Medulla oblongata (tissue), 1 donor: ENCODE measurements around the gene FGB.
"Not testable (repeated sequence)": the region's sequence is repeated elsewhere in the genome, so short reads cannot be mapped to it uniquely, and the experiment has no call there.

Experiments used
- DNase-seq: peaks from one replicate; pipeline ENCODE4 v3.0.0-alpha.2; 2015; ENCODE audit errors: extremely low spot score

Gene FGB

DNA sequence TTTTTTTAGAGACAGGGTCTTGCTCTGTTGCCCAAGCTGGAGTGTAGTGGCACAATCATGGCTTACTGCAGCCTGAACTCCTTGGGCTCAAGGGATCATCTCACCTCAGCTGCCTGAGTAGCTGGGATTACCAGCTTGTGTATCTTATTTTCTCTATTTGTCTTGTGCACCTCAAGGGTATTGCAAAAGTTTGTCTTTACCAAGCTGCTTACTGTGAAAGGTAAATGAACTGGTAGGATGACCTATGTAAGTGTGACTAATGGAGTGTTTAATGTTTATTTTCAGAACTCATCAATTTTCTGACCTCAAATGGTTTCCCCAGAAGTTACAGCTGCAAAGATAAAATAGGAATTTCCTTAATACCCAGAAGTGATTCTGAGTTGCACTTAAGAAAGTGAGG, 33.0 kb downstream of the FGB start:
- DNase-seq: no peak

DNA sequence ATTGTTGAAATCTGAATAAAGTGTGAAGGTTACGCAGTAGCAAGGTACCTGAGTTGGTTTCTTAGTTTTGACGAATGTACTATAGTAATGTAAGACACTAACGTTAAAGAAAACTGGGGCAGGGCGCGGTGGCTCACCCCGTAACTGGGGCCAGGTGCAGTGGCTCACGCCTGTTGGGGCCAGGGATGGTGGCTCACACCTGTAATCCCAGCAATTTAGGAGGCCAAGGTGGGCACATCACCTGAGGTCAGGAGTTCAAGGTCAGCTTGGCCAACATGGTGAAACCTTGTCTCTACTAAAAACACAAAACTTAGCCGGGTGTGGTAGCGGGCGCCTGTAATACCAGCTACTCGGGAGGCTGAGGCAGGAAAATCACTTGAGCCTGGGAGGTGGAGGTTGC, 34.5 kb downstream of the FGB start:
- not testable (repeated sequence) for DNase-seq

DNA sequence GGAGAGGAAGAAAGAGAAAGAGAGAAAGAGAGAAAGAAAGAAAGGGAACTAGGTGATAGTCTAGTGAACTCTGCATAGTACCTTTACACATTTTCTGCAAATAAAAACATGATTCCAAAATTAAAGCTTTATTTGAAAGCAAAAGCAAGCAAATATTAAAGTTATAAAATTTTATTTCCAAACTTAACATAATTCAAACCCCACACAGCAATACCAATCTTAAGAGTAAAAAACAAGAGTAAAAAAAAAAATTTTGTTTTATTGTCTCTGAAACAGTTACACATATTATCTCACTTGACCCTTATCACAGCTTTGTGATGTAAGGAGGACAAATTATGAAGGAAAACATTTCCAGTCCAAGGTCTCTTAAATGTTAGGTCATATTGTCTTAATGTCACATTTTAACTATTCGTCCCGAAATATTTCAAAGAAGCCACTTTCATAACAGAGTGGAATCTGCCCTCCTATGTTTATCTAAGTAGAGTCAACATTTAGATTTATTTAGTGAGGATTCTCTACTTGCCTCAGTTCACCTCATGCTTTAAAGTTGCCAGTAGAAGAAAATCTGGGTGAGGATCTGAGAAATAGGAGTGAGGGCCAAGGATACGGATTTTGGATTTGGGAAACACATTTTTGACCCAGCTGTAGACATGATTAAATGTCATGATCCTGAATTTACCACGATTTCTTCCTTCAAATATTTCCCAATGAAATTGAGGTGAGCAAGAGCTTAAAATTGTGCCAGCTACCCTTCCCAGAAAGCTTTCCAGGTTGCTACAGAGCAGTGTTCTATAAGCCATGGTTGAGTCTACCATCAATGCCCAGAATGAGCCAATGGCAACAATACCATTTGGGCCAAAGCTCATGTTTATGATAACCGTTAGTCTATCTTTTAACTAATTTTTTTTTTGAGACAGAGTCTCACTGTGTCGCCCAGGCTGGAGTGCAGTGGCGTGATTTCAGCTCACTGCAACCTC, 35.3 kb downstream of the FGB start:
- DNase-seq: no peak

DNA sequence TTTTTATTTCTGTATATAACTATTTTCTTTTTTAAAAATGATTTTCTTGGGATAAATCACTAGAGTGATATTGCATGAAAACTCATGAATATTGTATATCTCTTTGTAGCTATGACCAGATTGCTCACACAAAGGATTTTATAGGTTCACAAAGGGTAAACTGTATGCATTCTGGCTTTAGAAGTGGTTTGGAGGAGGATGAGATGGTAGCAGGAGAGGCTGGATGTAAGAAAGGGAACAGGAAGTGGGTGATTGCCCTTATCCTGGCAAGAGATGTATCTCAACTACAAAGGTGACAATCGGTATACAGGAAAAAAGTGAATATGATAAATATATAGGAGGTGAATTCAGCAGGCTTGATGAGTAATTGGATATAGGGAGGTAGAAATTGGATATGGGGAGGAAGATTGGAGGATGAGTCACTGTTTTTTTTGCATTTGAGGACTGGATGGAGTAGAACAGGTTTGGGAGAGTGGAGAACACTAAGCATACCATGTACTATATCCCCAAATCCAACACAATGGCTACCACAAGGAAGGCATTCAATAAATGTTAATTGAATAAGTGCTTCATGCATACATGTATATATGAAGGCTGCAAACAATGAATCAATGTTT, 39.7 kb downstream of the FGB start:
- no peak for DNase-seq

DNA sequence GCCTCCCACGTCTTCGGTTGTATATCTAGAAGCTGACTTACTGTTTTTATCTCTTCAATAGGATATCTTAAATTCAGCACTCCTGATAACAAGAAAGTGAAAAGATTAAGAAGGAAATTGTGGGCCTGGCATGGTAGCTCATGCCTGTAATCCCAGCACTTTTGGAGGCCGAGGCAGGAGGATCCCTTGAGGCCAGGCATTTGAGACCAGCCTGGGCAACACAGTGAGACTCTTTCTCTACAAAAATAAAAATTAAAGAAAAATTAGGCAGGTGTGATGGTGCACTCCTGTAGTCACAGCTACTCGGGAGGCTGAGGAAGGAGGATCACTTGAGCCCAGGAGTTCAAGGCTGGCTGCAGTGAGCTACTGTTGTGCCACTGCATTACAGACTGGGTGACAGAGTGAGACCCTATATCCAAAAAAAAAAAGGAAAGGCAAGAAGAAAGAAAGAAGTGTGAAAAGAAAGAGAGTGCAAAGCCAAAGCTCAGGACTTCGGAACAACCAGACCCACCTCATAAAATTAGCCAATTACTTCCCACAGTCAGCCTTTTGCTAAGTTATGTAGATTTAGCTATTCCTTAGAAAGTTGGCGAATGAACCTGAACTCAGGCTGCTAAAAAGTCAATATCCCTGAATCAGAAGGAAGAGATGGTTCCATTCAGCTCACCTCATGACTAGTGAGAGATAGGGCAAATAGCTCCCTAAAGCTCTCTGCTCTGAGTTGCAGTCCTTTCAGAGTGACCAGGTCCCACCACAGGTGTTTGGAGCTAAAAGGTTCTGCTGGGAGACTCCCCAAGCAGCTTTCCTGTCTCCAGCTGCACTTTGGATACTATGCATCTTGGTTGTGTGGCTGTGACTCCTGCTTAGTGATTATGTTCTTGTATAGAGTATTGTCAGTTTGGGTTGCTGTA, 40.5 kb downstream of the FGB start:
- DNase-seq: no peak

DNA sequence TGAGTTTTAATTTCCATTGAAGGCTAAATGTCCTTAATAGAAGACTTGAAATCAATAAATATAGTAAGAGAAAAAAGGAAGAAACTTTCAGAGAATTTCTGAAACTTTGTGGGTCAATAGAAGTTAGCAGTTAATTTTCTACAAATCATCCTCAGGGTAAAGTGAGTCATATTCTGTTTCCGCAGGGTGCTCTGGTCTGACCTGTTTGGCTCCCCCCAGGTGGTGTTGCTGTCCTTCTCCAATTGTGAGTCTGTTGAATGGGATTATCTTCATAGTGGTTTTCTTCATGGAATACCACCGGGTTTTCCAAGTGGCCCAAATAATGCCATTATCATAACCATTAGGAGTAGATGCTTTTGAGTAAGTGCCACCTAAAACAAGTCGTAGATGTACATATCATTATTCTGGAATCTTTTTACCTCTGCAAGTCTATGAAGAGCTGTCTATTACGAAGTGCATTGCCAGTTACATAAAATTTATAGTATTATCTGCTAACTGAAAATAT, 41.9 kb downstream of the FGB start:
- DNase-seq: no peak

DNA sequence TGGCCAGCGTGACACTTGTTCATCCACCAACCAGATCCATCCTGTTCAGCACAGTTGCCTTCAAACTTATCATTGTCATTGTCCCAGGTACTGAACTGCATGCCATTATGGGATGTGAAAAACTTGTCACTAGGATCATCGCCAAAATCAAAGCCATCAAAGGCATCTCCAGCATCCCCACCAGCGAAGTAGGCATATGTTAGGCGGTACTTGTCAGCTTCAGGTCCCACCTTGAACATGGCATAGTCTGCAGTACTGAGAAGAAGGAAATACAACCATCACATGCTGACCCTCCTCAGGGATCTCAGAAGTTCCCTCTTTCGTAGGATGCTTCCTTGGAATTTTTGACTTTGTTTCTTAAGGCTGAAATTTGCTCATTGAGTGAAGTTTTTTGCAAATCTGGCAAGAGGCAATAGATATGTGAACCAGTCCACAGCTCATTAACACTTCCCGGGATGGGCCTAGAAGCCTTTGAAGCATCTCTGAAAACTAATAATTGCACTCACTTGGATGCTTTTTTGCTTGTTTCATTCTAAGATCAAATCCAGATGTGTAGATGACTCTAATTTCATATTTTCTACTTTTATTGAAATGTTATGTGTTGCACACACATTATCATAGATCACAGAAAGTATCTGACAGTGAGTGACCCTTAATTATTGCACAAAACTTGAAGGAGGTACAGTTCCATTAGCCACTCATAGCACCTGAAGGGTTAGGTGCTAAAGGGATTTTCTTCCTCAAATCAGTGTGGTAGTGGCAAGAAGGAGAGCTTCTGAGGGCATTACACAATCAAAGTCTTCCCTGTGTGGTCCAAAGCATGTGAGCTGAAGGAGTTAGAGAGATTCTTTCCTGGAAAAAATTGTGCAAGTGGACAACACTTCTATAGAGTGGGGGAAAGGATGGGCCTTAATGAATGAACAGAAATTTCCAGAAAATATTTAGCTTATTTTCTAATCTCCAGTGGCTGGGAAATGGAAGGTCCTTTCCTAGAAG, 44.2 kb downstream of the FGB start:
- no peak for DNase-seq

DNA sequence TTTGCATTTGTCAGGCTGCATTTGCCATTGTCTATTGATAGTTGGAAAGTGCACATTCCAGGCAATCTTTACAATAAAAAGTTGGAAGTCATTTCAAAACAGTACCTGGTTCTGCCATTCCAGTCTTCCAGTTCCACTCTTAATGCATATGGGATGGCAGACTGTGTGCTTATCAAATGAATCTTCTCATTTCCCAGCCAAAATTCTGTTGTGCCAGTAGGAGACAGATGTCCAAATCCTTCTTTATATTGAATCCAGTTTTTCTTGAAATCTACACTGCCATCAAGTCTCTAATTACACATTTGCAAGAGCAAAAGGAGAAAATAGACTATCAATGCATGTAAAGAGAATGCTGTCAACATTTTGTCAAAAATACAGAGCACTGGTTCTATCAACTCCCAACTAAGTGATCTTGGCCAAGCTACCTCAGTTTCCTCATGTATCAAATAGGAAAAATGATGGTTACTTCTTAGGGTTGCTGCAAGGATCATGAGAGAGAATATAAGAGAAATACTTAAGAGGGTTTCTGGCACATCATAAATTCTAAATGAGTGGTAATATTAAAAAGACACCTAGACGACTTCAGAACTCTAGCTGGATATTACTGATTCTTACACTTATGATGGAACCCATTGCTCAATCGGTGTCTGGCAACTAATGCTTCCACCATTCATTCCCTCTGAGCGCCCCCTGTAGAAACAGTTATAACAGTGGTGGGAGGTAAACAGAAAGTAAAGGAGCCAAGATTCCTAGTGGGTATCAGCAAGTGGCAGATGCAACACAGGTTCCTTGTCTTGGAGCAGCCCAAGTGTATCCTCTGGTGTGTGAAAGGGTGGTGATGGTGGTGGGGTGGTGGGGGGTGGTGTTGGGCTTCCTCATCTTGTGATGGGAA, 45.8 kb downstream of the FGB start:
- DNase-seq: no peak

DNA sequence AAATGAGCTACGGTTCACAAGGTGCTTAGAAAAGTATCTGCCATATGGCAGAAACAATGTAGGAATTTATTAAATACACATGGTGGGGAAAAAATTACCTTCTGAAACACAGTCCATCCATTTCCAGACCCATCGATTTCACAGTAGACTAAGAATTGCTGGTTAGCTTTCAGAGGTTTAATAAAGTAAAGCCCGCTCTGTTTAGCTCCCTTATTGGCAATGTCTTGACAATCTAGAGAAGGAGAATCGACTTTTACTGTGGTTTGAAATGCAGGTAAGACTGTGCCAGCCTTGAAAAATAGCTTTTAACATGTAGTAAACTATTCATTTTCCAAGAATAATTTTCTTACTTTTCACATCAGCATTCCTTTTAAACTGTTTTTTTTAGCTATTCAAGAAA, 46.7 kb downstream of the FGB start:
- no peak for DNase-seq

DNA sequence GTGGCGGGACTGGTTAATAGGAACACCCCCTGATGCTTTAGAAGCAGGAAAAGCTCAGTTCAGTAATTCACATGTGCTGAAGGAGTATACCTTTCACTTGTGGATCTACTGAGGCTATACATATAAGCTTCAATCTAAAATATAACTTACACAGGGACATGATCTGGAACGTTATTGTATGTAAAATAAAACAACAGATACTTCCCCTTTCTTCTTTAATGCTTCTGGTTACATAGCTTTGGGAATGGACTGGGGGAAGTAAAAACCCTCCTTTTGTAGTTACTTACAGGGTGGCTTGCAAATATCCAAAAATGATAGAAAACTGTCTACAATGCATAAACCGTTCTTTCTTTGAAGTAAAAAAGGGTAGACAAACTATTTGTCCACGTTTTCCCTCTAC, 47.8 kb downstream of the FGB start:
- DNase-seq: no peak

DNA sequence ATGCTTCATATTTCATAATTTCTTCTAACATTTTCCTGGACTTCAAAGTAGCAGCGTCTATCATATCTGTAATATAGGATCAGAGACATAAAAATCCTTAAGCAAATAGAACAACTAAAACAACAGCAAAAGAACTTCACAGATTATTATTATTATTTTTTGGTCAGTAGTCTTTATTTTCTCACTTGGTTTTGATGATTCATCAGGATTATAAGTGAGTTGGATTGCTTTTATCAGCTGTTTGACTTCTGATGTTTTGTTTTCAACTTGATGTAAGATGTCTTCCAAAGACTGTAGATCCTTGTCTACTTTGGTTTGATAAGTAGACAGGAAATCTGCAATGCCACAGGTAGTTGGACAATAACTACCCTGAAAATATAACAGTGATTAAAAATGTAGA, 49.0 kb downstream of the FGB start:
- DNase-seq: no peak

DNA sequence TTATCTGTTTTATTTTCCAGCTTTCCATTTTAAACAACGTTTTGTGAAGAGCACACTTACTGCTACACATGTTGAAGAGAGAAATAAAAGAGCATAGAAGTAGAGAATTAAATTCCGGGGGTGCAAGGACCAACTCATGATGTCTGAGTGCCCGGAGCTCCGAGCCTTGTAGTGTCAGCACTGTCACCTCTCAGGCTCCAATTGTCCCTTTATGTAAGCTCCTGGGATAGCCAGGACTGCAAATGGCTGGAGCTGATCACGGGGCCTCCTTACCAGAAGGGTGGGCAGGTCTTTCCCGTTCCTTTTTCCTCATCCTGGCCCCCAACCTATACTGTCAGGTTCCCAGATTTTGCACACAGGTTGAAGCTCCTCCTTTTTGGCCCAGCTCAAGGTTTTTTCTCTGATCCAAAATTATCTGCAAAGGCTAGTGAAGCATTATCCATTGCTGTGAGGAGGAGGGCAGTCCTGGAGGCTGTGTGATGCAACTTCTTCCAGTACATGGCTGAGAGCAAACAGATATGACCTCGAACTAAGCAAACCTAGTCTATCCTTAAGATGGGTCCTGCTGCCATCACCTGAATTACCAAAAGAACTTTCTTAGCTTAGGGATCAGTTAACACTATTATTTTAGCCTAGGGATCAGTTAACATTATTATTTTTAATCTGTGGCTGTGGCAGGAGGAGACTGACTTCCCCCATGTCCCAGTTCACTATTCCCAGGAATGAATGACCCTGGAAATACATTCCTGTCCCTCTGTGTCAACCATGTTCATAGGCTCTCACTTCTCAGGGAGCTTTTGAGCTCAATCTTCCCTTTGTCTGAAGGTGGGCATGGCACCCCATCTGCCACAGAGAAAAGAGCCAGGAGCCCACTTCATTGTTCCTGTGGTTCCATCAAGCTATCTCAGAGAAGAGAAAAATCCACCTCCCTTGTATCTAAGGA, 49.9 kb downstream of the FGB start, which contains the start of gene FGG:
TSS of gene FGG (minus strand) at position 185 of the 943 bp plus-strand sequence. CDS start at position 138, 47 bp downstream.
- DNase-seq: no peak

DNA sequence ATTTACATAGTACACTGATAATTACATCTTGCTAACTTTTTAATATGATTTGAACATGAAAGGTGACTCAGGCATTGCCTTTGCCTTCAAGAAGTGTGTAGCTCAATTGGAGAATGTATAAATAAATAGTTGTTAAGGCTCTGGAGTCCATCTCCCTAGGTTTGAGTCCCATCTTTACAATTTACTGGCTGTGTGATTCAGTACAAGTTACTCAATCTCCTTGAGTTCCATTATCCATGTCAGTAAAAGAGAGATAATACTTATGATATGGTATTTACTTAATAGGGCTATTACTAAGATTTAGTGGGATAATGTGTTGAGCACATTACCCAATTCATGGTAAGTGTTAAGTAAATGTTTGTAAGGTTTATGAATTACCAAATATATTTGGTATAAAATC, 51.5 kb downstream of the FGB start:
- DNase-seq: no peak

DNA sequence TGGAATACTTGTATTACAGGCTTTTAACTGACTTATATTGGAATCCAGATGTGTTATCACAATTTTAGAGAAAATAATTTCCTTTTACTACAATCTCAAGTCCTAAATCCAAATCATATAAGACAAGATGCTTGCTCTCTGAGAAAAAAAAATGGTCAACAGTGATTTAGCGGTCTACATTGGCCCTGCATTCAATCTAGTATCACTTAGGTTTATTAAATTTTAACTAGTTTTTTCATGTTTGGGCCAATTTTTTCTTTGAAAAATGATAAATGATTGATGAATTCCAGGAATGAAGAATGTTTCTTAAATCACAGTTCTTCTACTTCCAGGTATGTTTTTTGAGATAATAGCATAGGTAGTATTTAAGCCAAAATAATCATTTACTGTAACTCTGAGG, 52.4 kb downstream of the FGB start:
- DNase-seq: no peak

DNA sequence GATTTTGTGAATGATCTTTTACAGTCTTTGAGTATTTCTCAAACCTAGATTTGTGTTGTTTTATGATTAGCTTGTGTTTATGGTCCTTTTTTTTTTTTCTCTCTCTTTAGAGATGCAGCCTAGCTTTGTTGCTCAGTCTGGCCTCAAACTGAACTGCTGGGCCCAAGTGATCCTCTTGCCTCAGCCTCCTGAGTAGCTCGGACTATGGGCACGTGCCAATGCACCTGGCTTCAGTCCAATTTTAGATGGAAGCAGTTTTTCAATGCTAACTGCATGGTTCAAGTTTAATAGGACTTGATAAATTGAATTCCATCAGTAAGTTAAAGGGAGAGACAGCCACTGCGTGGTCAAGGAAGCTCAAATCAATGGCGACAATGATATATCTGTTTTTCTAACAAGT, 53.5 kb downstream of the FGB start:
- no peak for DNase-seq

DNA sequence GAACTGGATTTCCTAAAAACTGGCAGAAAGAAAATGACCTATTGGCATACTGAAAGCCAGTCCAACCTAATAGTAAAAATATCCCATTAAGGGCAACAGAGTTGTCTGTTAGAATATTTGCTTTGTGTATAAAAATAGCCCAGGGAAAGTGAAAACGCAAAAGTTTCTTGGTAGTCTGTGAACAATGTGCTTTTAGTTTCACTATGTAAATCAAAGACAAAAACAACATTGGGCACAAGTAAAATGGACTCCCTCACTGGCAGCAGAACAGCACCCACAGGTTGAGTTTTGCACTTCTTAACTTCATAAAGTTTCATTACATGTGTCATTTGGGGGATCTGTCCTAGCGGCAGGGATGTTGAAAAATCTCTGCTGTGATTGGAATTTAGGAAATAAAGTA, 53.9 kb downstream of the FGB start:
- no peak for DNase-seq

DNA sequence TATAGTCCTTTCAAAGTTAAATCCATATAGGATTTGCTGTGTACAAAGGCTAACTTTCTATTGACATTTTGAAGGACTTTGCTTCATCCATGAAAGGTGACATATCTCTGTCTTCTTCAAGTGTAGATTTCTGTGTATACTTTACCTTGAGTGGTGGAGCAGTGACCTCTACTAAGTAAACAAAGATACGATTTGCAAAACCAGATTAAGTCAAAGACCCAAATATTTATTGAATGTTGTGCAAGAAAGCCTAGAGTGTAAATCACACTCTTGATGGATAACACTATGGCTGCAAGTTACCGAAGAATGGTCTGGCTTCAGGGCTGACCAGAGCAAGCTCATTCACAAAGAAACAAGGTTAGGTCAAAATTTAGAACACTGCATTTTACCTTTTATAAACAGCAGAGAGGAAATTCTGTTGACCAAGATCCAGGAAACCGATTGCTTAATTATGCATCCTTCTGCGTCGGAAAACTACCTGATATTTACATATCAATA, 55.1 kb downstream of the FGB start:
- no peak for DNase-seq

DNA sequence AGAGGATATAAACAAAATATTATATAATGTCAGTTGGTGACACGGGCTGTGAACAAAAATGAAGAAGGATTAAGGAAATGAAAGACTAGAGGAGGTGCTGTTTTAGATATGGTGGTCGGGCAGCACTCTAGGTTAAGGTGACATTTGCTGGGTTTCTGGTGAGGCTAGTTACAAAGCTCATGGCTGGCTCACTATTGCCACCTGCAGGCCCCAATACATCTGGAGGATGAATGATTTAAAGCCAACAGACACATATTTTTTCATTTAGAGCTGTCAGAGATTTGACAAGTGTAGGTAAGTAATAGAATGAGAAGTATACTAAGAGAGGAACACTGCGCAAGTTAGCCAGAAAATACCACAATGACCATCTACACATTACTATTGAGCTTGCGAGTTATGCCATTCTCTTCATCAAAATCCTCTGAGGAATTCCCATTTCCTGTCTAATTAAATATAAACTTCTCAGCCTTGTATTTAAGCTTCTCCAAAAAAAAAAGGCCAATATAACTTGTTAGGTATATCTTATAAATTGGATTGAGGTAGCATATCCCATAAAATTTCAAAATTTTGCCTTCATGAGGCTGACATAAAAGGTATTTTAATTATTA, 56.0 kb downstream of the FGB start:
- peak; percentile 81 for DNase-seq
